ENCODE measurements around the gene VWF.

- no peak for TF ChIP-seq CTCF (IDR thresholded peaks at IDR 0.05)
- no peak for TF ChIP-seq POLR2A (IDR thresholded peaks at IDR 0.05)
Observed at GRCh38 chr12:6018265-6018664, 106.2 kb downstream of the VWF start.
